ENCODE results near the gene OMD. TPM values are rescaled to one million over a fixed set of nuclear protein-coding genes. Genes with fewer than 3 reads are reported as not detected.

The OMD gene
- polyA plus RNA-seq, 1 of the 3 experiments (the other 2 are of a cell fraction), result not detected

DNA sequence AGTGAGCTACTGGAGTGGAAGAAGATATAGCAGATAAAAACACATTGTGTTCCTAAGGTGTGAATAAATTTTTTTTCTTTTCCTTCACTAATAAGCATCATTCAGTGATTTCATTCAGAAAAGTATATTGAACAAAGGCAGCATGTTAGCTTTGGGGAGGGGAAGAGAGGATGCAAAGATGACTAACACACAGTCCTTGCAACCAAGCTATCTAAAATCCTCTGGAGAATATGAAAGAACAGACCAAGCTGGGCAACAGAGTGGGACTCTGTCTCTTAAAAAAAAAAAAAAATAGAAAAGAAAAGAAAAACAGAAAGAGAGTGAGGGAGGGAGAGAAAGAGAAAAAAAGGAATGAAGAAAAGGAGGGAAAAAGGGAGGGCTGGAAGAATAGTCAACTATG is 22.3 kb upstream of the OMD start:
- no peaks in the 10 kb centered on the region for H3F3A ChIP-seq (replicated peaks; ENCODE audit: insufficient read depth)
- TF ChIP-seq RXRA (IDR thresholded peaks at IDR 0.05; ENCODE audit: borderline replicate concordance, low read depth), result no peak
- no peak for TF ChIP-seq TAF1 (IDR thresholded peaks at IDR 0.05; ENCODE audit: borderline replicate concordance, low read depth, low read length)
- no peak for TF ChIP-seq CHD2 (IDR thresholded peaks at IDR 0.05; ENCODE audit: low read length, partially characterized antibody)
- no peak overlapping the region for H3K4me3 ChIP-seq (ENCODE audit: low read depth in 2 of 2, low read length in 1 of 2)
- ChIA-PET CTCF (interaction anchor here (1.1 to 3.4 kb wide), 5 partner anchors 10 to 308 kb away, joined by 4 to 13 read pairs (median 6); no protein-coding TSS in a partner anchor), POLR2A (no interaction called here)
- no peak overlapping the region for H3K4me2 ChIP-seq
- H3K27me3 ChIP-seq (ENCODE audit: insufficient read depth), result no peaks in the 10 kb centered on the region
- no peak overlapping the region for H3K9ac ChIP-seq
- H3K9me2 ChIP-seq, result no peaks in the 10 kb centered on the region
- H2AFZ ChIP-seq (ENCODE audit: low read depth), result no peak overlapping the region
- H3K9me3 ChIP-seq, result no peaks in the 10 kb centered on the region
- no peaks in the 10 kb centered on the region for H3K36me3 ChIP-seq (replicated peaks in 1 of 2; ENCODE audit: control insufficient read depth in 1 of 2, insufficient read depth in 2 of 2, low read length in 1 of 2)
- no peaks in the 10 kb centered on the region for H3K79me2 ChIP-seq (ENCODE audit: insufficient read depth)
- H4K20me1 ChIP-seq (ENCODE audit: insufficient read depth), result no peaks in the 10 kb centered on the region
- DNase-seq, result no peak
- H3K27ac ChIP-seq (ENCODE audit: low read depth in 2 of 2, low read length in 1 of 2), result no peak overlapping the region
- no peaks in the 10 kb centered on the region for H3K4me1 ChIP-seq (ENCODE audit: control insufficient read depth in 1 of 2, insufficient read depth in 2 of 2, low read depth in 1 of 2, low read length in 1 of 2)

DNA sequence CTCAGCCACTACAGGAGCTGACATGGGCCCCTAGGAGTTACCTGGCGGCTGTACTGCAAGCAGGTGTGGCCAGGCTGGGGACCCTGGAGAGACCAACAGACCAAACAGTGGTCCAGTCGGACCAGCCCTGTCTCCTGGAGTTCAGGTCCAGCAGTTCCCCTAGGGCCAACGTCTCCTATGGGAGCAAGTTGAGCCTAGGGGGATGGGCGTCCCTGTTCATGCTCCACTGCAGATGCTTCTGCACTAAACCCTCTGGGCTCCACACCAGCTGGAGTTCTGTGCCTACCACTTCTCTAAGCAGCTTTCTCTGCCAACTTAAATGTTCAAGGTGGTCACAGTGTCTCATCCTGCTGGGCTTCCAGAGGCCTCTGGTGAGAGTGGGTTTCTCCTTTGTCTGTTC is 20.6 kb upstream of the OMD start:
- Histone ChIP-seq H3K79me2 (ENCODE audit: insufficient read depth) (no peaks in the 10 kb centered on the region), H3F3A (replicated peaks; ENCODE audit: insufficient read depth) (peaks cover 1% of the 10 kb centered on the region), H3K27me3 (ENCODE audit: insufficient read depth) (no peaks in the 10 kb centered on the region), H3K27ac (ENCODE audit: low read depth in 2 of 2, low read length in 1 of 2) (no peak overlapping the region), H3K4me1 (ENCODE audit: control insufficient read depth in 1 of 2, insufficient read depth in 2 of 2, low read depth in 1 of 2, low read length in 1 of 2) (no peaks in the 10 kb centered on the region), H3K4me2 (no peak overlapping the region), H4K20me1 (ENCODE audit: insufficient read depth) (no peaks in the 10 kb centered on the region), H3K9ac (no peak overlapping the region), H3K9me3 (no peaks in the 10 kb centered on the region), H3K4me3 (ENCODE audit: low read depth in 2 of 2, low read length in 1 of 2) (no peak overlapping the region), H2AFZ (ENCODE audit: low read depth) (no peak overlapping the region), H3K9me2 (no peaks in the 10 kb centered on the region), H3K36me3 (replicated peaks in 1 of 2; ENCODE audit: control insufficient read depth in 1 of 2, insufficient read depth in 2 of 2, low read length in 1 of 2) (no peaks in the 10 kb centered on the region)
- ChIA-PET CTCF (interaction anchor here (1.2 to 3.4 kb wide), 3 partner anchors 15 to 307 kb away, joined by 3 to 13 read pairs (median 9); no protein-coding TSS in a partner anchor), POLR2A (no interaction called here)
- WGBS (ENCODE audit: low lambda C conversion rate), result 80% methylated on average over 4 of the region's 4 CpGs
- DNase-seq, result no peak
- TF ChIP-seq, protein P1, sequence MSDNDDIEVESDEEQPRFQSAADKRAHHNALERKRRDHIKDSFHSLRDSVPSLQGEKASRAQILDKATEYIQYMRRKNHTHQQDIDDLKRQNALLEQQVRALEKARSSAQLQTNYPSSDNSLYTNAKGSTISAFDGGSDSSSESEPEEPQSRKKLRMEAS (IDR thresholded peaks at IDR 0.05; ENCODE audit: low read depth), result no peak

- H3K79me2 ChIP-seq (ENCODE audit: insufficient read depth), result no peaks in the 10 kb centered on the region
- no peaks in the 10 kb centered on the region for H3K9me2 ChIP-seq
- no peak overlapping the region for H3K4me3 ChIP-seq (ENCODE audit: low read depth in 2 of 2, low read length in 1 of 2)
- TF ChIP-seq ZBTB33 (IDR thresholded peaks at IDR 0.05; ENCODE audit: borderline replicate concordance, low read depth) (no peak), EZH2phosphoT487 (IDR thresholded peaks at IDR 0.05; ENCODE audit: borderline replicate concordance, low read depth) (no peak), GATA2 (CRISPR knock-in tag; IDR thresholded peaks at IDR 0.05) (no peak), SMC3 (IDR thresholded peaks at IDR 0.05; ENCODE audit: low read depth, low read length) (no peak), NRF1 (IDR thresholded peaks at IDR 0.05; ENCODE audit: low read depth, low read length) (no peak), GABPA (IDR thresholded peaks at IDR 0.05; ENCODE audit: low read depth) (no peak)
- TF ChIP-seq, protein P1 (IDR thresholded peaks at IDR 0.05; ENCODE audit: low read depth), result no peak
- TF ChIP-seq, protein P2, sequence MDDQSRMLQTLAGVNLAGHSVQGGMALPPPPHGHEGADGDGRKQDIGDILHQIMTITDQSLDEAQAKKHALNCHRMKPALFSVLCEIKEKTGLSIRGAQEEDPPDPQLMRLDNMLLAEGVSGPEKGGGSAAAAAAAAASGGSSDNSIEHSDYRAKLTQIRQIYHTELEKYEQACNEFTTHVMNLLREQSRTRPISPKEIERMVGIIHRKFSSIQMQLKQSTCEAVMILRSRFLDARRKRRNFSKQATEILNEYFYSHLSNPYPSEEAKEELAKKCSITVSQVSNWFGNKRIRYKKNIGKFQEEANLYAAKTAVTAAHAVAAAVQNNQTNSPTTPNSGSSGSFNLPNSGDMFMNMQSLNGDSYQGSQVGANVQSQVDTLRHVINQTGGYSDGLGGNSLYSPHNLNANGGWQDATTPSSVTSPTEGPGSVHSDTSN (IDR thresholded peaks at IDR 0.05), result no peak
- H3K4me2 ChIP-seq, result no peak overlapping the region
- no peak overlapping the region for H3K27ac ChIP-seq (ENCODE audit: low read depth in 2 of 2, low read length in 1 of 2)
- CTCF ChIA-PET, result interaction anchor here (1.5 to 5.2 kb wide), 6 partner anchors 8 to 300 kb away, joined by 3 to 61 read pairs (median 15); partner anchors contain the start of genes CENPP and NOL8
- no peaks in the 10 kb centered on the region for H4K20me1 ChIP-seq (ENCODE audit: insufficient read depth)
- no peak overlapping the region for H2AFZ ChIP-seq (ENCODE audit: low read depth)
- H3F3A ChIP-seq (replicated peaks; ENCODE audit: insufficient read depth), result peaks cover 7% of the 10 kb centered on the region
- 92% methylated on average over 6 of the region's 6 CpGs for whole genome bisulfite sequencing (ENCODE audit: low lambda C conversion rate)
- POLR2A ChIA-PET, result no interaction called here
- H3K4me1 ChIP-seq (ENCODE audit: control insufficient read depth in 1 of 2, insufficient read depth in 2 of 2, low read depth in 1 of 2, low read length in 1 of 2), result peaks cover 0 to 5% of the 10 kb centered on the region in 2 experiments; a peak in 1 of 4 replicates
- H3K36me3 ChIP-seq (replicated peaks in 1 of 2; ENCODE audit: control insufficient read depth in 1 of 2, insufficient read depth in 2 of 2, low read length in 1 of 2), result no peaks in the 10 kb centered on the region
- no peaks in the 10 kb centered on the region for H3K27me3 ChIP-seq (ENCODE audit: insufficient read depth)
- no peaks in the 10 kb centered on the region for H3K9me3 ChIP-seq
- no peak for DNase-seq
- H3K9ac ChIP-seq, result no peak overlapping the region
These were observed 16.4 kb upstream of the OMD start for GRCh38 chr9:92440751-92441046.

Data from SK-N-SH (cell line).